NCI-H1105 treated with DMSO at 0.1 percent for 48 hours (cell line): ENCODE results near the gene MPZL1.
"Not testable (repeated sequence)": the region's sequence is repeated elsewhere in the genome, so short reads cannot be mapped to it uniquely, and the experiment has no call there.

Experiments used
- DNase-seq: peaks from one replicate; lab custom pipeline; 2025; lab: John Stamatoyannopoulos, UW

The MPZL1 gene

DNA sequence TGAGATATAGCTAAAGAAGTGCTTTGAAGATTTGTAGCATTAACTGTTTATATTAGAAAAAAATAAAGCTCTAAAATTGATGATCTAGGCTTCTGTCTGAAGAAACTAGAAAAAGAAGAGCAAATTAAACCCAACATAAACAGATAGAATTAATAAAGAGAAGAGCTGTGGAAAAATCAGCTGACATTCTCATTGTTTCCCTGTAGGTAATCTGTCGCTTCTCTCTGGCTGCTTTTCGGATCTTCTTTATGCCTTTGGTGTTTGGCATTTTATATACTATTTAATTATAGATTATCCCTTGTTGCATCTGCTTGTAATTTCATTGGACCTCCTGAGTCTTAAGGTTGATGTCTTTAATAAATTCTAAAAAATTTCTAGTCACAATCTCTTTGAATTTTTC lies 59.8 kb downstream of the MPZL1 start:
- DNase-seq: no peak

DNA sequence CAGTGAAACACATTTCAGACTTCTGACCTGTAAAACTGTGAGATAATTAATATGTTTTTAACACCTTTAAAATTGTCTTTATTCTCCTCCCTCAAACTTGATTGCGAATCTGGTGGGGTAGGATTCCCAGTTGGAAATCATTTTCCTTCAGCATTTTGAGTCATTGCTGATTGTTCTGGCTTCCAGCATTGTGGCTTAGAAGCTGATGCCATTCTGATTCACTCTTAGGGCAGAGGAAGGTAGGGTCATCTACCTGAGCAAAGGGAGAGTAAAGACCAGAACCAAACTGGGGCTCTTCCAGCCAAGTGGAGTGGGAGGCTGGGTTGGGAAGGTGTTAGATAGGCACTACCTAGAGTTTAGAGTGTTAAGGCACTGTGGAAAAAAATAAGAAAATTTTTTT lies 61.2 kb downstream of the MPZL1 start:
- DNase-seq: no peak

DNA sequence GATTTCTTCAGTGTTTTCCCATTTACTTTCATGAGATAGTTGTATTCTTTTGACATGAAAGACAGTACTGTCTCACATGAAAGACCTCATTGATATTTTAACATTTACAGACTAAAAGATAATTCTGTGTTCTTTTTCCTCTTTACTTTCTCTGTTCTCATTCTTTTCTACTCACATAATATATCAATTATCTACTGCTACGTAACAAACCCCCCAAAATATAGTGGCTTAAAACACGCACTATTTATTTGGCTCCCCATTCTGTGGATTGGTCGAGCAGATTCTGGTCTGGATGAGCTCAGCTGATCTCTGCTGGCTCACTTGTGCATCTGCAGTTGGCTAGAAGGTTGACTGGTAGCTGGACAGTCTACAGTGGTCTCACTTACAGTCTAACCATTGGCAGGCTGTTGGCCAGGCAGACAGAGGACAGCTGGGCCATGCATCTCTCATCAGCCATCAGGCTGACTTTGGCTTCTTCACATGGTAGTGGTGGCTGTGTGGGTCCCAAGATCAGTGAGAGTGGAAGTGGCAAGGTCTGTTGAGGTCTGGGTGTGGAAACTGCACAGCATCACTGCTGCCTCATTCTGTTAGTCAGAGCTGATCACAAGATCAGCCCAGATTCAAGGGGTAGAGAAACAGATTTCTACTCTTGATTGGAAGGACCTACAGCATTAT lies 63.2 kb downstream of the MPZL1 start:
- no peak for DNase-seq

DNA sequence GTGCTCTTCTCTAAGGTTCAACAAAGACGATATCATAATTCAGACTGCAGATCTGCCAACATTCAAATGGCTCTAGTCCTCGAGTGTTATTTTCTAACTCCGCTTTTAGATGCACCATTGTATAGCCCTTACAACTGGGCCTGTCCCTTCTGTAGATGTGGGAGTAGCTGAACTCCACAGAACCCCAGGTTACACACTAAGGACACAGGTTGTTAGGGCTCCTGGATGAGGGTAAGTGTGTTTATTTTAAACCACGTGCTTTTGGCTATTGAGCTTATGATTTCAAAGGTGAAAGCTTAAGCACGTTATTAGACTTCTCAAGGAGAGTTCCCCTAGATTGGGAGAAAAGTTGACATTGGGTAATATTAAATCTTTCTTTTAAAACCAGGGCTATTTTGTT lies 64.7 kb downstream of the MPZL1 start:
- no peak for DNase-seq

DNA sequence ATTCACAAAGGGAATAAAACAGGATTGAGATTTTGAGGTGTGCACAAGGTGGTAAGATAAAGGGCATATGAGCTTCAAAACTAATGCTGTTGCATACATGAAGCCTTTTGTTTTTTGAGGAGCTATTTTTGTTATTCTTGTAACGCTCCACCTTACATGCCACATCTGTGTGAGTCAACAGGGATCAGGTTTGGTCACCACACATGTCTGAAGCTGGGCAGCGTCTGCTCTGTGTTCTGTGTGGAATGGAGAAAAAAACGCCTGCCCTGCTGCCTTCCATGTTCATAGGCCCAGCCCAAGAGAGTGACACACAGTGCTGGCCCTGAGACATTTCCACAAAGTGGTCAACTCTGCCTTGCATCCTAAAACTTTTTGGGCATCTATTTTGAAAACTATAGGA lies 67.7 kb downstream of the MPZL1 start:
- DNase-seq: no peak

DNA sequence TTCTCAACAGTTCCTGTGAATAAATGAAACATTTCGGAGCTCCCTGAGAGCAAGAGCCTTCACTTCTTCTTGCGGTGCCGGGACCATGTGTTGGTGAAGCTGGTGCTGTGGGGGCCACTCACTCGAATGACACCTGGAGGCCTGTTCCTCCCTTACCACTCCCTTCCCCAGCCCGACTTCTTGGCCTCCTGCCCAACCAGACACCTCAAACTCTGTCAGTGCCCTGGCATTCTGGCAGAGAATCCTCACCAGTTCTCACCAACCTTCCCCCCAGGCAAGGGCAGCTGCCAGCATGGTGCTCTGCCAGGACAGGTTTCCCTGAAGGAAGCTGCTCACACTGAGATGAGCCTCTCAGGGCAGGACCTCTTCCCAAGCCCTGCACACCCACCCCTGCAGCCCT lies 68.3 kb downstream of the MPZL1 start:
- DNase-seq: peak; percentile 33

DNA sequence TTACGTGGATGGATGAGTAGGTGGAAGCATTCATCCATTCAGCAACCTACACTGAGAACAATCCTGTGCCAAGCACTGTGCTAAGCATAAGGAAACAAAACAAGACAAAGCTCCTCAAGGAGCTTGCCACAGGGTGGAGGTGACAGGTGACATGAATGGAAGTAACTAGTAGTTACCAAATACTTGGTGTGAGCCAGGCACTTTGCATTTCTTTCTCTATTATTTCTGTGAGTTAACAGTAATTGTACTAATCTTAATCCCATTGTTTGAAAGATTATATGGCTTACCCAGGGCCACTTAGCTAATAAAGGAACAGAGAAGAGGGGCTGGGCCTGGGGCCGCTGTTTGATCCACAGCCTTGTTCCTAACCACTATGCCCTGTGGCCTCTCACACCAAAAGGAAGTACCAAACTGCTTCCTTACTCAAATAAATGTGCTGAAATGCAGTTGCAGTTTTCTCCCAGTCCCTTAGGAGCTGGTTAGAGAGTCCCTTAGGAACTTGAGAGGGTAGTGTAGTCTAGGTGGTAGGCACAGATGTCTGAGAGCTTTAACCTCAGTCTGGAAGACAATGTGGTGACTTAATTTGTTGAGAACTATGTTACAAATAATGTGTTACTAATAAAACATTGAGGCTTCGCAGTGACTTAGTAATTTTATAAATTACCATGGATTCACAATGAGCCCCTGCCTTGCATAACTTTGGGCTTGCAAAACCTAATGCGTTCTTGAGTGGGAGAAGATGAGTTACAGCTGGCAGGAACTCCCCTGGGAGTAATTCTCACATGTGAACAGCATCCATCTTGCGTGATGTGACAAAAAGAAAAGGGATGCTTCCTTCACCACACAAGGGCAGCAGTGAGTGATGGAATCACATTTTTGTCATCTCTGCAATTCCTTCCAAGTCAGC lies 69.8 kb downstream of the MPZL1 start:
- no peak for DNase-seq

DNA sequence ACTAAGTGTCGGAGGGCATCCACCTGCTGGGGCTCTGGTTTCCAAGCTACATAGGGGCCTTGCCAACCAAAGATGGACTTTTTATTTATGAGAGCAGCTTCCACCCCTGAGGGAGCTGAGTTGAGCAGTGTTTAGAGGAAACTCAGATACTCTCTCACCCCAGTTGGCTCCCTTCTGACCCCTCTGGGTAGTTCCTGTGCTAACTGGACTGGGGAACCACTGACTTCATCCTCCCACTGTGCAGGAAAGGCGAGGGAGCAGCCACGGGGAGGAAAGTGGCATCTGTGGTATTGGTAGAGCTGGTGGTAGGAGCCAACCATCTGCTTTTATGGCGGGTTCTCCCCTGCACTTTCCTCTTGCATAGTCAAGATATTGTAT lies 70.4 kb downstream of the MPZL1 start:
- no peak for DNase-seq

DNA sequence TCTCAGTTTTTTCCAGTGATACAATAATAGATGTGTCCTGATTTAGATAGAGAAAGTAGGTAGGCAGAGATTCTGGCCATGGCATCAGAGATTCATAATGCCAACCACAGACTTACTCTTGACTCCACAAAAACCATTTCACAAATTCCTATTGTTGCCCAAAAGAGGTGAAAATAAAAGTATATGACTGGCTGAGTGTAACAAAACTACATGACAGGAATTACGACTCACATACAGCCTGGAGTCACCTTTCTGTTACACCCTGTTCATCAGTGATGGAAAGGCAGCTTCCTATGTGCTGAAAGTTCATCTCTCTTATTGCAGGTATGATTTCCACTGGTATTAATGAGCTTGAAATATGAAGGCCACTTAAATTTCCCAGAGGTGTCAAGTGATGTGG lies 72.3 kb downstream of the MPZL1 start:
- DNase-seq: no peak

DNA sequence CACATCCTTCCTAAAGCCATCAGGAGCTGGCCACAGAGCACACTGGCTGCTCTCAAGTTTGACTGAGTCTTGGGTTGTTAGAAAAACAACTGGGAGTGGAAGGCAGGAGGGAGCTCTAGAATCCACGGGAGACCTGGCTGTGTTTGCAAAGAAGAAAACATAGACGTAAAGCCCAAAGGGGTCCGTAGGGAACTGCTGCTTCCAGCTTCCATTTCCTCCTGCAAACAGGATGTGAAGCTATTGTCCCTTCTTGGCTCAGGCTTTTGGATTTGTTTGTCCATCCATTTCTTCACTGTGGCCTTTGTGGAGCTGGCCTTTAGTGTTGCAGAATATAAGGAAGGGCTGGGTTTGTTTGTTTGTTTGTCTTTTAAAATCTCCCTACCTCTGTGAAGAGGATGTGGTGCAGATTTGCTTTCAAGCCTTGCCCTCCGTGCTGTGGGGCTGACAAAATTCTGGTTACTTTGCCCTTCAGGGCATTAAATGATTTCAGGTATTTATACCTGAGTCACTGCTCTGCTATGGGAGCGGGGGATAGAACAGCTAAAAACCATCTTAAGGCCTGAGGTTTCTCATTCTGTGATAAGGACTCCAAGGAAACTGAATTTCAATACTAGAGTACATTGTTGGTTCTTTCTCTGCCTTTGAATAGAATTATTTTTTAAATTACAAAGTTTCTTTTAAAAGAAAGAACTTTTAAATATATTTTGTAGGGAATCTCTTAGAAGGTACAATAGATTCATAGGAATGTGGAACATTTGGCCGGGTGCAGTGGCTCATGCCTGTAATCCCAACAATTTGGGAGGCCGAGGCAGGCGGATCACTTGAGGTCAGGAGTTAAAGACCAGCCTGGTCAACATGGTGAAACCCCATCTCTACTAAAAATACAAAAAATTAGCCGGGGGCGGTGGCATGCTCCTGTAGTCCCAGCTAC lies 74.3 kb downstream of the MPZL1 start:
- no peak for DNase-seq

DNA sequence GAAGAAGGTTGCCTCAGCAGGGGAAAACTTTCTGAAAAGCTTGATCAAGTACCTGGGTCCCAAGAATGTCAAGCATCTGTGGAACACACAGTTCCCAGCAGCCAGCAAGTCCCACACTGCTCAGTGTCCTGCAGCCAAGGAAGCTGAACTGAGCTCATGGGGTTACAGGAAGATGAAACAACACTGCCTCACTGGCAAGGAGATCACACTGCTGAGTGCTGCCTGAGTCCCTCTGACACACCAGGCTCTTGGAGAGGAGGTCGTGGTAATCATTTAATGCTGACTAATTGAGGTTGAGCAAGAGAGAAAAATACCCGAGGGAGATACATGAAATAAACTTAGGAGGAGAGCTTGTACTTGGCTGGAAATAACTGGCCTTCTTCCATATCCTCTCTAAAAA lies 75.2 kb downstream of the MPZL1 start:
- no peak for DNase-seq

DNA sequence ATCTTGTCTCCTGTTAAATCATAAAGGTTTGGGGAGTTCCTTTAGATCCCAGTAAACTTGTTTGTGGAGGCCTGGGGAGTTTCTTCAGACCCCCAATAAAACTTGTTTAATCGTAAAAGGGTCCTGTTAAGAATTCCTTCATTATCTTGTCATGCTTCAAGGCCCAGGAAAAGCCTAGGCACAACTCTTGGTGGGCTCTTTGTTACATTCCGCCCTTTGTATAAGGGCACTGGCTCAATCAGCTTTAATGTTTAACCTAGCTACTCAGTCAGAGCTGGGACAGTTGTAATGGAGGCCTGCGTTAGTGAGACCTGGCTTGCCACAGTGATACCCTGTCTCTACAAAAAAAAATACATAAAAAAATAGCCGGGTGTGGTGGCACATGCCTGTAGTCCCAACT lies 77.2 kb downstream of the MPZL1 start:
- DNase-seq: no peak

DNA sequence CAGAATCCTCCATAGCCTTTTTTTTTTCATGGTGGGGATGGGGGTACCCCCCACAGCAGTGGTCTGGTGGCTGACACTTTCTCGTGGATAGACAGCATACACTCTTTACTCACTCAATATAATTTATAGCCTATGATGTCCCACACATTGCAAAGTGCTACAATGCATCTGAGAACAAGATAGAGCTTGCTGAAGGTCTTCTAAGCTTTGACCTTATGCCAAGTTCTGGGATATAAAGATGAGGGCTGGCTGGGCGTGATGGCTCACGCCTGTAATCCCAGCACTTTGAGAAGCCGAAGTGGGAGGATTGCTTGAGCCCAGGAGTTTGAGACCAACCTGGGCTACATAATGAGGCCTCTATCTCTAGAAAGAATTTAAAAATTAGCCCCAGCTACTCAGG lies 78.0 kb downstream of the MPZL1 start:
- DNase-seq: peak; percentile 84

DNA sequence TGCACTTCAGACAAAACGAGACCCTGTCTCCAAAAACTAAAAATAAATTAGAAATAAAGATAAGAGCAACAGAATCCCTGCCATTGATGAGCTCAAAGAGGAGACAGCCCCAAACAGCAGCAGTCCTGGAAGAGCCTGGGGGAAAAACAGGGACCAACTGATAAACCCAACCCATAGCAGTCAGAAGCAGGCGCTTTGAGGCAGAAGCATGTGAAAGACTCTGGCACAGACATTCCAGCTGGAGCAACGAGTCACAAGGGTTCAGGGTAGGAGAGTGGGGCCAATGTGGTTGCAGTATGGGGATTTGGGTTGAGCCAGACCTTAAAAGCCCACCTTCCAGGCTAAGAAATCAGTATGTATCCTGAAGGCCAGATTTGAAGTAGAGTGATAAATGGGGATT lies 78.5 kb downstream of the MPZL1 start:
- DNase-seq: no peak

DNA sequence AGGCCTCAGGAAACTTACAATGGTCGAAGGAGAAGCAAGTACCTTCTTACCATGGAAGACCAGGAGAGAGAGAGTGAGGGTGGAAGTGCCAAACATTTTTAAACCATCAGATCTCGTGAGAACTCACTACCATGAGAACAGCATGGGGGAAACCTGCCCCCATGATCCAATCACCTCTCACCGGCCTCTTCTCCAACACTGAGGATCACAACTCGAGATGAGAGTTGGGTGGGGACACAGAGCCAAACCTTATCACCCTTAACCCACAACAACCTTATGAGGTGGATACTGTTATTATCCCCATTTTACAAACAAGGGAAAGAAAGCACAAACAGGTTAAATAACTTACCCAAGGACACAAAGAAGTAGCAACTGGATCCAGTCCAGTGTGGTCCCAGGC lies 80.5 kb downstream of the MPZL1 start:
- no peak for DNase-seq

DNA sequence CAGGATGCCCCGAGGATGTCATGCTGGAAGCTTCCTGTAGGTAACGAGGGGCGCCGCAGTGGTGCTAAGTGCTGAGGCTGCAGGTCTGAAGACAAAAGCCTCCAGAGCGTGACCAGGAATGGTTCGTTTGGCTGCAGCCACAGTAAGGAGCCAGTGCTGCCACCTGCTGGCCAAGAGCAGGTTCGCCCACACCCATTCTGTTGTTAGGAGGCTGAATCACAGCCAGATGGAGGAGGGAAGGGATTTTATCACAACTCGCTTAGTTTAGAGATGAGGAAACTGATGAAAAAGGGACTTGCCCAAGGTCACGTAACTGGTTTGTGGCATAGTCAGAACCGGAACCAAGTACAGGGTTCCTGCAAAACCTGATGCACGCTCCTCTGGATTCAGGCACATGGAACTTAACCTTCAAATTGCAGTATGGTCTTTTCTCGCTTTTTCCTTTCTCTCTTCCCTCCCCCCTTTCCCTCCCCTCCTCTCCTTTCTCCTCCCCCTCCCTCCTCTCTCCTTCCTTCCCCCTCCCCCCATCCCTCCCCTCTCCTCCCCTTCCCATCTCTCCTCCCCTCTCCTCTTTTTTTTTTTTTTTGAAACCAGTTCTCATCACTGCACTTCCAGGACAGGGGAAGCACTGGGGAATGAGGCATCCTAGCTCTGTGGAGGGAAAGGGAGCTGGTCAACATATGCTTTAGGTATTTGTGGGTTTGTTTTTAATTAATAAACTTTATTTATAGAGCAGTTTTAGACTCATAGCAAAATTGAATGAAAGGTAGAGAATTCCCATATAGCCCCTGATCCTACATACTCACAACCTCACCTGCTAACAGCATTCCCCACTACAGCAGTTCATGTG lies 81.8 kb downstream of the MPZL1 start:
- DNase-seq: peak; percentile 61

DNA sequence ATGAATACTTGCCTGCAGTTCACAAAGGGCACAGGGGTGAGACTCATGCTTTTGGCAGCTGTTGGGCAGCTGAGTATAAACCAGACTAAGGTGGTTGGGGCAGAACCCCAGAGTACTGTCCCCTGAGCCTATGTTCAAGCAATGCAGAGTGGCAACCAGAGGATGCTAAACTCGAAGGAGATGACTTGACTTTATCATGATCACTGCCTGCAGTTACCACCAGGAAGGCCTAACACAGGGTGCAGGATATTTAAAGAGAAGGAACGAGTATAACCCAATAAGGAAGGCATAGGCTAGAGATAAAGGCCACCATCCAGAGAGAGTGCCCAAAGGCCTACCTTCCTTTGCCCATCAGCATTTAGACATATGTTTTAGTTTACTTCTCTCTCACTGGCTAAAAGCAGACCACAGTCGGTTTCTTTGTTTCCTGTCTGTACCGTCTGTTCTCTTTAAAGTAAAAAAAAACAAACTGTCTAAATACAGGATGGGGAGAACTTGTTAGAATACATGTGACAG lies 83.3 kb downstream of the MPZL1 start:
- DNase-seq: no peak

DNA sequence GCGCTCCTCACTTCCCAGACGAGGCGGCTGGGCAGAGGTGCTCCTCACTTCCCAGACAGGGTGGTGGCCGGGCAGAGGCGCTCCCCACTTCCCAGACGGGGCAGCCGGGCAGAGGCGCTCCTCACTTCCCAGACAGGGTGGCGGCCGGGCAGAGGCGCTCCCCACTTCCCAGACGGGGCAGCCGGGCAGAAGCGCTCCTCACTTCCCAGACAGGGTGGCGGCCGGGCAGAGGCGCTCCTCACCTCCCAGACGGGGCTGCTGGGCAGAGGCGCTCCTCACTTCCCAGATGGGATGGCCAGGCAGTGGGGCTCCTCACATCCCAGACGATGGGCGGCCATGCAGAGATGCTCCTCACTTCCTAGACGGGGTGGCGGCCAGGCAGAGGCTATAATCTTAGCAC lies 84.5 kb downstream of the MPZL1 start:
- not testable (repeated sequence) for DNase-seq

DNA sequence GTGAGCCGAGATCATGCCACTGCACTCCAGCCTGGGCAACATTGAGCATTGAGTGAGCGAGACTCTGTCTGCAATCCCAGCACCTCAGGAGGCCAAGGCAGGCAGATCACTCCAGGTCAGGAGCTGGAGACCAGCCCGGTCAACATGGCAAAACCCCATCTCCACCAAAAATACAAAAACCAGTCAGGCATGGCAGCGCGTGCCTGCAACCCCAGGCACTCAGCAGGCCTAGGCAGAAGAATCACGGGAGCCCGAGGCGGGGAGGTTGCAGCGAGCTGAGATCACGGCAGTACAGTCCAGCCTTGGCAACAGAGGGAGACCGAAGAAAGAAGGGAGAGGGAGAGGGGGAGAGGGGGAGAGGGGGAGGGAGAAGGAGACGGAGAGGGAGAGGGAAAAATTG lies 84.9 kb downstream of the MPZL1 start:
- not testable (repeated sequence) for DNase-seq

DNA sequence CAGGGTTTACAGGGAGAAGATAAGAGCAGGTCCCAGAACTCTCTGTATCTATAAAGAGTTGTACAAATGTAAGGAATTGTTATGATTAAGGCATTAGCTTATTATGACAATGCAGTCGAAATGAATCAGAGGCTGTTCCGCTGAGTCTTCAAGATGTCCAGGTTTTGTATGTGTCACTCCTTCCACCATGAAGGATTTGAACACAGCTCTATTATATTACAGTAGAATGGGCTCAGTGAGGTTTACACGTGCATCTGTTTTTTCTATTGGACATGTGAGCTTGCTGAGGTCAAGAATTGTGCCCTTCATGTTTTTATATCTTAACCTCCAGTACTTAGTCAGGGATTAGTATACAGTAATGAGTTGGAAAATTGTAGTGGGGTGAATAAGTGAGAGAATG lies 86.3 kb downstream of the MPZL1 start:
- no peak for DNase-seq

DNA sequence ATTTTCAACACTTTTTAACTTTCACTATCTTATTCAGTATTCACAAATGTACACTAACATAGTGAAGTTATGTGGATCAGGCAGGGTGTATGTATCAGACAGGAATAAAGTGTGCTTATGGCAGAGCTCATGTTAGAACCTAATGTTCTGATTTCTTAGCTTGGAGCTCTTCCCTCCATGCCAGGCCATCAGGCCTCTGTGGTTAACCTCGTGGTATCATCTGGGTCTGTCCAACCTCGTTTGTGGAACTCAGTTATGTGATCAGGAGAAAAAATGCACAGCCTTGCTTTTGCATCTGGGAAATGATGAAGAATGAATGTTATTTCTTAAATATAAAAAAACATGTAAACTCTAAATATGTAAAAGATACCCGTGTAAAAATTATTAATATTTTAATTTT lies 86.9 kb downstream of the MPZL1 start:
- DNase-seq: no peak
